GM23248 (cell line): ENCODE data around the gene FOXK1.

ENCODE experiments used
- EZH2 ChIP-seq: fragments of 200-600 bp; sonication (generic); IDR thresholded peaks from 2 replicates; pipeline ENCODE4 v1.6.1; 2018; ENCODE audit warnings: antibody characterized with exemption, mild to moderate bottlenecking; ENCODE audit not compliant: insufficient read depth, poor library complexity, severe bottlenecking
- EZH2phosphoT487 ChIP-seq: fragments of 200-600 bp; sonication (generic); IDR thresholded peaks from 2 replicates; pipeline ENCODE4 v1.6.1; 2018; ENCODE audit warnings: antibody characterized with exemption, moderate library complexity, mild to moderate bottlenecking, low read depth; ENCODE audit not compliant: insufficient read depth

- no peak for TF ChIP-seq EZH2phosphoT487
- no peak for TF ChIP-seq EZH2
Observed at GRCh38 chr7:4794591-4795350, 112.7 kb downstream of the FOXK1 start.
